GM12878 (cell line): Measurements from ENCODE around the gene TSSK2.
"Not testable (repeated sequence)": the region's sequence is repeated elsewhere in the genome, so short reads cannot be mapped to it uniquely, and the experiment has no call there.

ENCODE experiments used
- CBFB ChIP-seq: IDR thresholded peaks from 2 replicates; pipeline ENCODE4 v1.6.1; 2016; ENCODE audit warnings: antibody characterized with exemption, low read depth
- HDGF ChIP-seq: fragments of 450-650 bp; IDR thresholded peaks from 2 replicates; pipeline ENCODE4 v1.6.1; 2016; ENCODE audit warnings: antibody characterized with exemption
- POLR2A ChIP-seq: IDR thresholded peaks from 2 replicates; pipeline ENCODE4 v1.6.1; 2011; ENCODE audit warnings: low read depth, mild to moderate bottlenecking, low read length
- RAD21 ChIP-seq: IDR thresholded peaks from 2 replicates; pipeline ENCODE4 v1.6.1; 2011; ENCODE audit warnings: mild to moderate bottlenecking, low read depth, low read length, moderate library complexity; ENCODE audit not compliant: insufficient read depth
- RCOR1 ChIP-seq: conservative IDR thresholded peaks from 2 replicates; pipeline ENCODE4 v1.6.1; 2012; ENCODE audit warnings: low read depth, low read length, improper control_type of control experiment
- TF ChIP-seq, protein P1 (sequence below), 3 experiments: IDR thresholded peaks in 2 of 3; conservative IDR thresholded peaks in 1 of 3; 2 replicates each; pipeline ENCODE4 v1.5.1; 2011; ENCODE audit warnings: low read depth in 3 of 3, low read length in 3 of 3, mild to moderate bottlenecking in 3 of 3, control low read depth in 2 of 3, moderate library complexity in 2 of 3, inconsistent platforms in 1 of 3, mixed read lengths in 1 of 3; ENCODE audit not compliant: control insufficient read depth in 2 of 3, insufficient read depth in 1 of 3; ENCODE audit errors: extremely low read depth in 1 of 3

DNA sequence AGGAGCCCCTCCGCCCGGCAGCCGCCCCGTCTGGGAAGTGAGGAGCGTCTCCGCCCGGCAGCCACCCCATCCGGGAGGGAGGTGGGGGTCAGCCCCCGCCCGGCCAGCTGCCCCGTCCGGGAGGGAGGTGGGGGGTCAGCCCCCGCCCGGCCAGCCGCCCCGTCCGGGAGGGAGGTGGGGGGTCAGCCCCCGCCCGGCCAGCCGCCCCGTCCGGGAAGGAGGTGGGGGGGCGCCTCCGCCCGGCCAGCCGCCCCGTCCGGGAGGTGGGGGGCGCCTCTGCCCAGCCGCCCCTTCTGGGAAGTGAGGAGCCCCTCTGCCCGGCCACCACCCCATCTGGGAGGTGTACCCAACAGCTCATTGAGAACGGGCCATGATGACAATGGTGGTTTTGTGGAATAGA lies 46.5 kb upstream of the TSSK2 start:
- TF ChIP-seq RAD21, POLR2A, HDGF, RCOR1, CBFB: not testable (repeated sequence)
- TF ChIP-seq, protein P1, sequence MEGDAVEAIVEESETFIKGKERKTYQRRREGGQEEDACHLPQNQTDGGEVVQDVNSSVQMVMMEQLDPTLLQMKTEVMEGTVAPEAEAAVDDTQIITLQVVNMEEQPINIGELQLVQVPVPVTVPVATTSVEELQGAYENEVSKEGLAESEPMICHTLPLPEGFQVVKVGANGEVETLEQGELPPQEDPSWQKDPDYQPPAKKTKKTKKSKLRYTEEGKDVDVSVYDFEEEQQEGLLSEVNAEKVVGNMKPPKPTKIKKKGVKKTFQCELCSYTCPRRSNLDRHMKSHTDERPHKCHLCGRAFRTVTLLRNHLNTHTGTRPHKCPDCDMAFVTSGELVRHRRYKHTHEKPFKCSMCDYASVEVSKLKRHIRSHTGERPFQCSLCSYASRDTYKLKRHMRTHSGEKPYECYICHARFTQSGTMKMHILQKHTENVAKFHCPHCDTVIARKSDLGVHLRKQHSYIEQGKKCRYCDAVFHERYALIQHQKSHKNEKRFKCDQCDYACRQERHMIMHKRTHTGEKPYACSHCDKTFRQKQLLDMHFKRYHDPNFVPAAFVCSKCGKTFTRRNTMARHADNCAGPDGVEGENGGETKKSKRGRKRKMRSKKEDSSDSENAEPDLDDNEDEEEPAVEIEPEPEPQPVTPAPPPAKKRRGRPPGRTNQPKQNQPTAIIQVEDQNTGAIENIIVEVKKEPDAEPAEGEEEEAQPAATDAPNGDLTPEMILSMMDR (IDR thresholded peaks at IDR 0.05 in 2 of 3, conservative IDR thresholded peaks at IDR 0.05 in 1 of 3; ENCODE audit: control insufficient read depth in 2 of 3, extremely low read depth in 1 of 3, insufficient read depth in 1 of 3, low read depth in 3 of 3, low read length in 3 of 3) = not testable (repeated sequence)
